Osteoblast (primary cell): ENCODE results near the gene ANKK1. TPM values are rescaled to one million over a fixed set of nuclear protein-coding genes. Genes with fewer than 3 reads are reported as not detected.

Experiments used
- DNase-seq: peaks from one replicate; pipeline ENCODE4 v3.0.0; 2011; ENCODE audit warnings: low spot score, mixed read lengths; ENCODE audit not compliant: insufficient read length; ENCODE audit errors: missing footprints
- H2AFZ ChIP-seq: 2 replicates; pipeline ENCODE4 v1.6.0; 2011; ENCODE audit warnings: mild to moderate bottlenecking, low read length
- H3K27ac ChIP-seq: 2 replicates; pipeline ENCODE4 v1.5.1; 2011; ENCODE audit warnings: mild to moderate bottlenecking, low read depth, low read length, moderate library complexity
- H3K27me3 ChIP-seq: 2 replicates; pipeline ENCODE4 v1.6.0; 2012; ENCODE audit warnings: mild to moderate bottlenecking, control low read depth, inconsistent platforms, low read length, moderate library complexity; ENCODE audit not compliant: insufficient read depth
- H3K36me3 ChIP-seq: 2 replicates; pipeline ENCODE4 v1.5.1; 2011; ENCODE audit warnings: mild to moderate bottlenecking, low read length, control low read depth, moderate library complexity; ENCODE audit not compliant: insufficient read depth
- H3K4me1 ChIP-seq: 2 replicates; pipeline ENCODE4 v1.5.1; 2011; ENCODE audit warnings: mild to moderate bottlenecking, low read length, control low read depth, moderate library complexity; ENCODE audit not compliant: insufficient read depth
- H3K4me2 ChIP-seq: 2 replicates; pipeline ENCODE4 v1.6.0; 2011; ENCODE audit warnings: mild to moderate bottlenecking, low read length; ENCODE audit not compliant: insufficient read depth
- H3K4me3 ChIP-seq: fragments of 200-600 bp; sonication (generic); 3 replicates; pipeline ENCODE4 v1.5.1; 2012; ENCODE audit warnings: mild to moderate bottlenecking, low read length, inconsistent platforms; ENCODE audit not compliant: insufficient read depth
- H3K79me2 ChIP-seq: 2 replicates; pipeline ENCODE4 v1.6.0; 2012; ENCODE audit warnings: mild to moderate bottlenecking, low read length, control low read depth, inconsistent platforms; ENCODE audit not compliant: insufficient read depth
- H3K9me3 ChIP-seq: 2 replicates; pipeline ENCODE4 v1.5.1; 2011; ENCODE audit warnings: low read depth, low read length, control low read depth
- H4K20me1 ChIP-seq: 2 replicates; pipeline ENCODE4 v1.6.0; 2012; ENCODE audit warnings: mild to moderate bottlenecking, low read length, control low read depth; ENCODE audit not compliant: insufficient read depth
- total RNA-seq: library from RNA; depleted of rRNA; stranded (reverse); fragments of >200 nt; gene quantifications from 2 replicates; pipeline ENCODE4 v1.2.3, GENCODE V29; 2012
- TF ChIP-seq, protein P1 (sequence below): IDR thresholded peaks from 2 replicates; pipeline ENCODE4 v1.5.1; 2011; ENCODE audit warnings: mild to moderate bottlenecking, low read depth, low read length, moderate library complexity; ENCODE audit errors: extremely low read depth

ANKK1 gene
- total RNA-seq, 1 donor: not detected

GRCh38 chr11:113377681-113378412, 9.7 kb upstream of the ANKK1 start:
- Histone ChIP-seq H3K36me3 (no peaks in the 10 kb centered on the region), H3K79me2 (no peaks in the 10 kb centered on the region), H3K9me3 (no peaks in the 10 kb centered on the region), H3K4me3 (no peak overlapping the region), H4K20me1 (no peaks in the 10 kb centered on the region), H3K27ac (no peak overlapping the region), H3K4me2 (no peak overlapping the region), H3K27me3 (no peaks in the 10 kb centered on the region), H2AFZ (no peak overlapping the region), H3K4me1 (peaks cover 12% of the 10 kb centered on the region)
- no peak for DNase-seq
- TF ChIP-seq, protein P1, sequence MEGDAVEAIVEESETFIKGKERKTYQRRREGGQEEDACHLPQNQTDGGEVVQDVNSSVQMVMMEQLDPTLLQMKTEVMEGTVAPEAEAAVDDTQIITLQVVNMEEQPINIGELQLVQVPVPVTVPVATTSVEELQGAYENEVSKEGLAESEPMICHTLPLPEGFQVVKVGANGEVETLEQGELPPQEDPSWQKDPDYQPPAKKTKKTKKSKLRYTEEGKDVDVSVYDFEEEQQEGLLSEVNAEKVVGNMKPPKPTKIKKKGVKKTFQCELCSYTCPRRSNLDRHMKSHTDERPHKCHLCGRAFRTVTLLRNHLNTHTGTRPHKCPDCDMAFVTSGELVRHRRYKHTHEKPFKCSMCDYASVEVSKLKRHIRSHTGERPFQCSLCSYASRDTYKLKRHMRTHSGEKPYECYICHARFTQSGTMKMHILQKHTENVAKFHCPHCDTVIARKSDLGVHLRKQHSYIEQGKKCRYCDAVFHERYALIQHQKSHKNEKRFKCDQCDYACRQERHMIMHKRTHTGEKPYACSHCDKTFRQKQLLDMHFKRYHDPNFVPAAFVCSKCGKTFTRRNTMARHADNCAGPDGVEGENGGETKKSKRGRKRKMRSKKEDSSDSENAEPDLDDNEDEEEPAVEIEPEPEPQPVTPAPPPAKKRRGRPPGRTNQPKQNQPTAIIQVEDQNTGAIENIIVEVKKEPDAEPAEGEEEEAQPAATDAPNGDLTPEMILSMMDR: no peak

GRCh38 chr11:113378692-113379091, 8.9 kb upstream of the ANKK1 start:
- H3K79me2 ChIP-seq: no peaks in the 10 kb centered on the region
- H3K27me3 ChIP-seq: no peaks in the 10 kb centered on the region
- no peak for DNase-seq
- no peaks in the 10 kb centered on the region for H3K9me3 ChIP-seq
- H3K4me3 ChIP-seq: no peak overlapping the region
- TF ChIP-seq, protein P1: no peak
- H3K36me3 ChIP-seq: no peaks in the 10 kb centered on the region
- H3K4me2 ChIP-seq: no peak overlapping the region
- no peak overlapping the region for H3K27ac ChIP-seq
- no peak overlapping the region for H2AFZ ChIP-seq
- no peaks in the 10 kb centered on the region for H4K20me1 ChIP-seq
- peaks cover 12% of the 10 kb centered on the region for H3K4me1 ChIP-seq

- no peaks in the 10 kb centered on the region for H4K20me1 ChIP-seq
- no peaks in the 10 kb centered on the region for H3K36me3 ChIP-seq
- no peak overlapping the region for H2AFZ ChIP-seq
- H3K9me3 ChIP-seq: no peaks in the 10 kb centered on the region
- H3K27ac ChIP-seq: no peak overlapping the region
- no peak for DNase-seq
- H3K79me2 ChIP-seq: no peaks in the 10 kb centered on the region
- H3K4me3 ChIP-seq: no peak overlapping the region
- TF ChIP-seq, protein P1: no peak
- peaks cover 5% of the 10 kb centered on the region for H3K27me3 ChIP-seq
- no peak overlapping the region for H3K4me2 ChIP-seq
- H3K4me1 ChIP-seq: peaks cover 19% of the 10 kb centered on the region
Observed at GRCh38 chr11:113382121-113382520, 5.5 kb upstream of the ANKK1 start.

DNA sequence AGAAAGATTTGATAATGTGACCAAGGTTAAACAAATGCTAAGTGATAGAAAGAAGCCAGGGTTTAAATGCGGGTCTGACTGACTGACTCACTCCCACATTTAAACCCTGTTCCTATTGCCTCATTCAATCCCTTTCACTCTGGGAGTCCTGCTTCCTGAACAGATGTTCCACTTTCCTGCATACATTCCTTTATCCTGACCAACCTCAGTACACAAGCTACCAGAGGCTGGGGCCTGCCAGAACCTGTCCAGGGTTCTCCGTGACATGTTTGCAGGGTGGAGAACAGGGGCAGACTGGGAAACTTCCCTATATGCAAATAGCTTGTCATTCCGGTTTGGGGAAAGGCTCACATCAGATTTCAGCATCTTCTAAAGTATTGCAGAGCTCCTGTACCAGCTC, 3.0 kb upstream of the ANKK1 start:
- Histone ChIP-seq H3K9me3 (no peaks in the 10 kb centered on the region), H3K27me3 (peaks cover 29% of the 10 kb centered on the region), H3K4me1 (peaks cover 6% of the 10 kb centered on the region), H2AFZ (no peak overlapping the region), H3K27ac (no peak overlapping the region), H3K4me3 (no peak overlapping the region), H4K20me1 (no peaks in the 10 kb centered on the region), H3K4me2 (no peak overlapping the region), H3K36me3 (no peaks in the 10 kb centered on the region), H3K79me2 (no peaks in the 10 kb centered on the region)
- peak; percentile 91 for DNase-seq
- TF ChIP-seq, protein P1: no peak
